SU-DHL-6 (cell line): Measurements from ENCODE around the gene ABHD1.

Experiments used
- H2AFZ ChIP-seq: fragments of 200-600 bp; sonication (generic); 2 replicates; pipeline ENCODE4 v1.6.1; 2014; ENCODE audit warnings: low read depth, mild to moderate bottlenecking, moderate library complexity, mixed read lengths, antibody characterized with exemption, low read length; ENCODE audit not compliant: severe bottlenecking
- H3F3A ChIP-seq: fragments of 200-600 bp; shearing (Covaris generic); 2 replicates; pipeline ENCODE4 v1.6.0; 2016; ENCODE audit warnings: antibody characterized with exemption, mild to moderate bottlenecking; ENCODE audit not compliant: insufficient read depth
- H3K27ac ChIP-seq: fragments of 200-600 bp; sonication (generic); 2 replicates; pipeline ENCODE4 v1.5.1; 2016; ENCODE audit warnings: low read depth, mild to moderate bottlenecking, low read length, moderate library complexity, mixed read lengths
- H3K27me3 ChIP-seq: fragments of 200-600 bp; sonication (generic), shearing (Covaris generic); 2 replicates; pipeline ENCODE4 v1.6.0; 2014; ENCODE audit warnings: mild to moderate bottlenecking, low read length
- H3K36me3 ChIP-seq: fragments of 200-600 bp; sonication (generic); 2 replicates; pipeline ENCODE4 v1.6.1; 2014; ENCODE audit warnings: mild to moderate bottlenecking, low read length, mixed read lengths
- H3K4me2 ChIP-seq: fragments of 300-600, 200-600 bp; shearing (Covaris generic), sonication (generic); 2 replicates; pipeline ENCODE4 v1.6.0; 2014; ENCODE audit warnings: low read length, low read depth, mild to moderate bottlenecking; ENCODE audit not compliant: poor library complexity, severe bottlenecking
- H3K4me3 ChIP-seq: fragments of 200-600 bp; sonication (generic); 2 replicates; pipeline ENCODE4 v1.5.1; 2014; ENCODE audit warnings: antibody characterized with exemption, low read length, mild to moderate bottlenecking, mixed read lengths; ENCODE audit not compliant: insufficient read depth, poor library complexity, severe bottlenecking
- H3K79me2 ChIP-seq: fragments of 200-600 bp; sonication (generic); 2 replicates; pipeline ENCODE4 v1.6.1; 2014; ENCODE audit warnings: mild to moderate bottlenecking, low read length, moderate library complexity; ENCODE audit not compliant: insufficient read depth
- H3K9ac ChIP-seq: fragments of 200-600 bp; sonication (generic); 2 replicates; pipeline ENCODE4 v1.7.0; 2014; ENCODE audit warnings: mild to moderate bottlenecking, low read length
- H3K9me2 ChIP-seq: fragments of 200-600 bp; sonication (generic); replicated peaks from 2 replicates; pipeline ENCODE4 v1.6.1; 2014; ENCODE audit warnings: low read length; ENCODE audit not compliant: insufficient read depth
- H3K9me3 ChIP-seq: fragments of 200-600 bp; sonication (generic); 2 replicates; pipeline ENCODE4 v1.6.1; 2014; ENCODE audit warnings: low read length, mixed read lengths; ENCODE audit not compliant: insufficient read depth
- H4K20me1 ChIP-seq: fragments of 200-600 bp; sonication (generic); 2 replicates; pipeline ENCODE4 v1.6.1; 2014; ENCODE audit warnings: low read depth, mild to moderate bottlenecking, antibody characterized with exemption, low read length, moderate library complexity, mixed read lengths
- EZH2phosphoT487 ChIP-seq: fragments of 200-600 bp; sonication (generic), shearing (Covaris generic); conservative IDR thresholded peaks from 2 replicates; pipeline ENCODE4 v1.6.1; 2018; ENCODE audit warnings: mild to moderate bottlenecking, antibody characterized with exemption, low read length, moderate library complexity, mixed read lengths
- TF ChIP-seq, protein P1 (sequence below): fragments of 200-600 bp; sonication (generic); IDR thresholded peaks from one replicate; pipeline ENCODE4 v1.5.1; 2017; ENCODE audit warnings: antibody characterized with exemption, mild to moderate bottlenecking, low read length, moderate library complexity; ENCODE audit not compliant: insufficient read depth, poor library complexity, severe bottlenecking

ABHD1 gene

DNA sequence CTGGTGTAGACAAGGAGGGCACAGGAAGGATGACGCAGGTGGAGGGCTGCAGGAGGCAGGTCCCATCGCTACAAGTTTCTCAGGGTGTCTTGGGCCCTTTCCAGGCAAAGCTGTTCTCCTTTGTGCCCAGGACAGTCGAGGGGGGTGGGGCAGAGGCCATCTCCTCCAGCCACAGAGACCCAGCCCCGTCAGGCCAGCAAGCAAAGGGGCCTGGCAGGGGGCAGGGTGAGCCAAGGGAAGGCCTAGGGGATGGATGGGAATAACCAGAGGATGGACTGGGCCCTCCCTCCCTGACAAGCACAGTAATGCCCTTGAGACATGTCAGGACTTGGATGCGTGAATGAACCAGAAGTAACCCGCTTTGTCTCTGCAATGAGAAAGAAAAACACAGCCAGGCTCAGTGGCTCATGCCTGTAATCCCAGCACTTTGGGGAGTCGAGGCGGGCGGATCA, 31.5 kb downstream of the ABHD1 start:
- Histone ChIP-seq H3K4me2 (no peak overlapping the region), H3K79me2 (no peaks in the 10 kb centered on the region), H3K36me3 (no peaks in the 10 kb centered on the region), H3K9me2 (no peaks in the 10 kb centered on the region), H3K9ac (no peak overlapping the region), H2AFZ (no peak overlapping the region), H3K27ac (no peak overlapping the region), H3K27me3 (no peaks in the 10 kb centered on the region), H3K9me3 (no peaks in the 10 kb centered on the region), H3K4me3 (no peak overlapping the region), H4K20me1 (no peaks in the 10 kb centered on the region), H3F3A (no peaks in the 10 kb centered on the region)
- TF ChIP-seq EZH2phosphoT487, result no peak
- TF ChIP-seq, protein P1, sequence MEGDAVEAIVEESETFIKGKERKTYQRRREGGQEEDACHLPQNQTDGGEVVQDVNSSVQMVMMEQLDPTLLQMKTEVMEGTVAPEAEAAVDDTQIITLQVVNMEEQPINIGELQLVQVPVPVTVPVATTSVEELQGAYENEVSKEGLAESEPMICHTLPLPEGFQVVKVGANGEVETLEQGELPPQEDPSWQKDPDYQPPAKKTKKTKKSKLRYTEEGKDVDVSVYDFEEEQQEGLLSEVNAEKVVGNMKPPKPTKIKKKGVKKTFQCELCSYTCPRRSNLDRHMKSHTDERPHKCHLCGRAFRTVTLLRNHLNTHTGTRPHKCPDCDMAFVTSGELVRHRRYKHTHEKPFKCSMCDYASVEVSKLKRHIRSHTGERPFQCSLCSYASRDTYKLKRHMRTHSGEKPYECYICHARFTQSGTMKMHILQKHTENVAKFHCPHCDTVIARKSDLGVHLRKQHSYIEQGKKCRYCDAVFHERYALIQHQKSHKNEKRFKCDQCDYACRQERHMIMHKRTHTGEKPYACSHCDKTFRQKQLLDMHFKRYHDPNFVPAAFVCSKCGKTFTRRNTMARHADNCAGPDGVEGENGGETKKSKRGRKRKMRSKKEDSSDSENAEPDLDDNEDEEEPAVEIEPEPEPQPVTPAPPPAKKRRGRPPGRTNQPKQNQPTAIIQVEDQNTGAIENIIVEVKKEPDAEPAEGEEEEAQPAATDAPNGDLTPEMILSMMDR, result no peak

DNA sequence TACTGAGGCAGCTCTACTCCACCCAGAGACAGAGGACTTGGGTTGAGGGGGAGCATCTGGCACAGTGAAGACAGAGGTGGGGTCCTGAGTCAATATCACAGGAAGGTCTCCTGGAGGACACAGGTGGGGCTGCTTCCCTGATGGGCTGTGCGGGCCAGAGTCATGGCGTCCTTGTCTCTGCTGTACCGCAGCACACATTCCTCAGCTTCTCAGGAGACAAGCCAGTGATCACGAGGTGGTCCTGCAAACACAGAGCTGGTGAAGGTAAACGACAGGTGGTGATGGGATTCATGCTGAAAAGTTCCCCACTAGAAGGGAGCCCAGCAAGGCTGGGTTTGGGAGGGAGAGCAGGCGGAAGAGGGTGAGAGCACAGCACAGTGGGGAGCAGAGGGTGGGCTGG, 34.9 kb downstream of the ABHD1 start:
- Histone ChIP-seq H3K4me2 (no peak overlapping the region), H3K9ac (no peak overlapping the region), H3K9me2 (no peaks in the 10 kb centered on the region), H3K36me3 (no peaks in the 10 kb centered on the region), H3K27ac (no peak overlapping the region), H3K27me3 (no peaks in the 10 kb centered on the region), H3K4me3 (no peak overlapping the region), H3K9me3 (no peaks in the 10 kb centered on the region), H4K20me1 (no peaks in the 10 kb centered on the region), H2AFZ (no peak overlapping the region), H3K79me2 (no peaks in the 10 kb centered on the region), H3F3A (no peaks in the 10 kb centered on the region)
- TF ChIP-seq, protein P1, result no peak
- no peak for TF ChIP-seq EZH2phosphoT487

DNA sequence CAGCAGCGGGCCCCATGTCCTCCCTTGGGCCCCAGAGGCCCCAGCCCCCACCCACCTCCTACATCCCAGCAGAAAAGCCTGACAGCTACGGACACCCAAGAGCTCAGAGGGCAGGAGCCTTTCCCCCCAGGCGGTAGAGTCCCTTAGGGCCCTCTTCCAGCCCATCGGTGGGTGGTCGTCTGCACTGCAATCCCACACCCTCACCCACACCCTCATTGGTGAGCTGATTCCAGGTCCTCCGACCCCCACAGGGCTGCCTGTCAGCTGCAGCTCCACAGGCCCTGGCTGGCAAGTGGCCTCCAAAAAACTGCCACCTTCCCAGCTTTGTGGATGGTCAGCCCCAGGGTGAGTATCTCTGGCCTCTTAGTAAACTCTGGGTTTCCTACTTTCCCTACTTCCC, 35.7 kb downstream of the ABHD1 start:
- H3K4me3 ChIP-seq, result no peak overlapping the region
- no peaks in the 10 kb centered on the region for H3K79me2 ChIP-seq
- no peaks in the 10 kb centered on the region for H3F3A ChIP-seq
- H3K9me2 ChIP-seq, result no peaks in the 10 kb centered on the region
- no peak overlapping the region for H3K27ac ChIP-seq
- no peak for TF ChIP-seq EZH2phosphoT487
- TF ChIP-seq, protein P1, result no peak
- H4K20me1 ChIP-seq, result no peaks in the 10 kb centered on the region
- H3K4me2 ChIP-seq, result no peak overlapping the region
- no peak overlapping the region for H2AFZ ChIP-seq
- no peaks in the 10 kb centered on the region for H3K27me3 ChIP-seq
- H3K9ac ChIP-seq, result no peak overlapping the region
- no peaks in the 10 kb centered on the region for H3K36me3 ChIP-seq
- no peaks in the 10 kb centered on the region for H3K9me3 ChIP-seq

DNA sequence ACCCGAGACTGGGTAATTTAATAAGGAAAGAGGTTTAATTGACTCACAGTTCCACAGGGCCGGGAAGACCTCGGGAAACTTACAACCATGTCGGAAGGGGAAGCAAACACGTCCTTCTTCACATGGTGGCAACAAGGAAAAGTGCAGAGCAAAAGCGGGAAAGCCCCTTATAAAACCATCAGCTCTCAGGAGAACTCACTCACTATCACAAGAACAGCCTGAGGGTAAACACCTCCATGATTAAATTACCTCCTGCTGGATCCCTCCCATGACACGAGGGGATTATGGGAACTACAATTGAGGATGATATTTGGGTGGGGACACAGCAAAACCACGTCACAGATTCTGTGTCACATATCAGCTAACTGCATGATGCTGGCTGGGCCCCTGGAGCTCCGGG, 36.6 kb downstream of the ABHD1 start:
- H3K9me3 ChIP-seq, result no peaks in the 10 kb centered on the region
- no peaks in the 10 kb centered on the region for H3F3A ChIP-seq
- H3K9me2 ChIP-seq, result no peaks in the 10 kb centered on the region
- H3K27ac ChIP-seq, result no peak overlapping the region
- H3K9ac ChIP-seq, result no peak overlapping the region
- H4K20me1 ChIP-seq, result no peaks in the 10 kb centered on the region
- H3K27me3 ChIP-seq, result no peaks in the 10 kb centered on the region
- no peak overlapping the region for H2AFZ ChIP-seq
- no peak overlapping the region for H3K4me3 ChIP-seq
- H3K36me3 ChIP-seq, result no peaks in the 10 kb centered on the region
- H3K79me2 ChIP-seq, result no peaks in the 10 kb centered on the region
- H3K4me2 ChIP-seq, result no peak overlapping the region
- no peak for TF ChIP-seq EZH2phosphoT487
- TF ChIP-seq, protein P1, result no peak
